Transverse colon (tissue), 4 donors: ENCODE data around the gene VAPB. TPM values are rescaled to one million over a fixed set of nuclear protein-coding genes. Genes with fewer than 3 reads are reported as not detected.
A peak's percentile ranks its signal among the peaks of the same experiment; 100 is the strongest.

Experiments used
- DNase-seq: peaks from one replicate; pipeline ENCODE4 v3.0.0-alpha.2; 2019
- H3K27ac ChIP-seq, 4 donors: fragments of 200-600 bp; sonication (generic); 2 replicates each; pipeline ENCODE4 v1.5.1; 2016 to 2018; ENCODE audit warnings: inconsistent platforms in 4 of 4
- H3K27me3 ChIP-seq: fragments of 200-600 bp; sonication (generic); 2 replicates; pipeline ENCODE4 v1.5.1; 2017; ENCODE audit warnings: inconsistent platforms
- H3K36me3 ChIP-seq, 4 donors: fragments of 200-600 bp; sonication (generic); 2 replicates each; pipeline ENCODE4 v1.5.1; 2017 to 2019; ENCODE audit warnings: inconsistent platforms in 4 of 4
- H3K4me1 ChIP-seq, 4 donors: fragments of 200-600 bp; sonication (generic); 2 replicates each; pipeline ENCODE4 v1.5.1; 2017 to 2020; ENCODE audit warnings: inconsistent platforms in 4 of 4
- H3K4me3 ChIP-seq, 4 donors: fragments of 200-600 bp; sonication (generic); 1 replicate in 1 of 4; 2 replicates in 3 of 4; pipeline versions ENCODE4 v1.5.1 to v1.6.1; 2017 to 2019; ENCODE audit warnings: inconsistent platforms in 4 of 4
- H3K9me3 ChIP-seq, 2 donors: fragments of 200-600 bp; sonication (generic); 2 replicates each; pipeline ENCODE4 v1.5.1; 2017 to 2019; ENCODE audit warnings: inconsistent platforms in 2 of 2
- EP300 ChIP-seq: sonication (generic); formaldehyde crosslinking; IDR thresholded peaks from one replicate; pipeline ENCODE4 v1.6.1; 2017; ENCODE audit warnings: antibody characterized with exemption, low read depth
- POLR2A ChIP-seq: fragments of 450-650 bp; IDR thresholded peaks from one replicate; pipeline ENCODE4 v1.6.1; 2016; ENCODE audit warnings: antibody characterized with exemption, mild to moderate bottlenecking, moderate library complexity
- POLR2AphosphoS5 ChIP-seq, 3 donors: sonication (generic); formaldehyde crosslinking; IDR thresholded peaks; one replicate each; pipeline ENCODE4 v1.6.1; 2016; ENCODE audit warnings: antibody characterized with exemption in 3 of 3
- WGBS, 2 donors: methylation state at CpG; one replicate each; pipeline ENCODE4 v1.1.5; 2018; ENCODE audit warnings: low coverage in 1 of 2; 5-methylcytosine and 5-hydroxymethylcytosine counted together
- in situ Hi-C, 4 donors: fragments of 200-750 bp; cut with MboI; loops; one replicate each; pipeline versions ENCODE4 v1.15.0 to v1.15.1; 2017; ENCODE audit warnings: low sequenced_read_pairs in 3 of 4, low pct_ligation_motif_present in 1 of 4, low pct_unique_long_range_greater_than_20kb in 1 of 4
- intact Hi-C: fragments of 100-400 bp; cut with DNase I; formaldehyde crosslinking; loops from one replicate; pipeline ENCODE4 v1.15.1; 2023; ENCODE audit warnings: low total_unique reads
- total RNA-seq, 4 donors: library from RNA; depleted of rRNA; stranded (reverse); fragments of >200 nt; gene quantifications; one replicate each; pipeline ENCODE4 v1.1.0, GENCODE V29; 2016
- TF ChIP-seq, protein P1 (sequence below), 5 experiments: fragments of 200-600 bp in 3 of 5; fragments of 450-650 bp in 2 of 5; sonication (generic) in 3 of 5; IDR thresholded peaks; 1 replicate in 2 of 5; 2 replicates in 3 of 5; pipeline ENCODE4 v1.5.1; 2016 to 2017; ENCODE audit warnings: antibody characterized with exemption in 5 of 5, inconsistent platforms in 3 of 5, mild to moderate bottlenecking in 2 of 5, moderate library complexity in 1 of 5

The VAPB gene
- total RNA-seq, 4 donors from 2014 or later = 11.6 to 44.8 (median 28.0) TPM

DNA sequence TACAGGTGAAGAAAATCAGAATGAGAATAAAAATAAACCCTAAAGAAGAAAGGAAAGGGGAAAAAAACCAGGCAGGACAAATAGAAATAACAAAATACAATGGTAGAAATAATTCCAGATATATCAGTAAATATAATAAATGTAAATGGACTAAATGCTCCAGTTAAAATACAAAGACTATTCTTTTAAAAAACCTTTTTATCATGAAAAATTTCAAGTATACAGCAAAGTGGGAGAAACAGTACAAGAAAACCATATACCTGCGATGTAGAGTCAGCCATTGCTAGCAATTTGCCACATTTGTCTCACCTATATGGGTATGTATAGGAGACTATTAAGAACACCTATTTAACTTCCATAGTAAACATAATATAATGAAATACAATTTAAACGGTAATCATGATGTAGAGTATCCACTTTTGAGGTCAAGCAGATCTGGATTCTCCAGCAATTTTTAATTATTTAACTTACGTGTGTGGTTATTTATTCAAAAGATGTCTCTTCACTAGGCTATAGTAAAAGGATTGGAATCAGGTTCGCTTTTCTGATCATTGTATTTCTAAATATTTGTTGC, 914 bp upstream of the VAPB start:
- Histone ChIP-seq H3K9me3 (no peaks in the 10 kb centered on the region), H3K27ac (peak overlapping the region; percentile 92 to 96 (median 94)), H3K36me3 (no peaks in the 10 kb centered on the region), H3K4me3 (peak overlapping the region in 3 of 4 donors; percentile 68 to 82 (median 78)), H3K4me1 (peaks cover 11 to 29% (median 21%) of the 10 kb centered on the region in 4 donors), H3K27me3 (no peaks in the 10 kb centered on the region)
- in situ Hi-C loops = no loop called here
- TF ChIP-seq EP300 (no peak), POLR2A (no peak), POLR2AphosphoS5 (IDR thresholded peaks at IDR 0.05) (no peak)
- TF ChIP-seq, protein P1, sequence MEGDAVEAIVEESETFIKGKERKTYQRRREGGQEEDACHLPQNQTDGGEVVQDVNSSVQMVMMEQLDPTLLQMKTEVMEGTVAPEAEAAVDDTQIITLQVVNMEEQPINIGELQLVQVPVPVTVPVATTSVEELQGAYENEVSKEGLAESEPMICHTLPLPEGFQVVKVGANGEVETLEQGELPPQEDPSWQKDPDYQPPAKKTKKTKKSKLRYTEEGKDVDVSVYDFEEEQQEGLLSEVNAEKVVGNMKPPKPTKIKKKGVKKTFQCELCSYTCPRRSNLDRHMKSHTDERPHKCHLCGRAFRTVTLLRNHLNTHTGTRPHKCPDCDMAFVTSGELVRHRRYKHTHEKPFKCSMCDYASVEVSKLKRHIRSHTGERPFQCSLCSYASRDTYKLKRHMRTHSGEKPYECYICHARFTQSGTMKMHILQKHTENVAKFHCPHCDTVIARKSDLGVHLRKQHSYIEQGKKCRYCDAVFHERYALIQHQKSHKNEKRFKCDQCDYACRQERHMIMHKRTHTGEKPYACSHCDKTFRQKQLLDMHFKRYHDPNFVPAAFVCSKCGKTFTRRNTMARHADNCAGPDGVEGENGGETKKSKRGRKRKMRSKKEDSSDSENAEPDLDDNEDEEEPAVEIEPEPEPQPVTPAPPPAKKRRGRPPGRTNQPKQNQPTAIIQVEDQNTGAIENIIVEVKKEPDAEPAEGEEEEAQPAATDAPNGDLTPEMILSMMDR (IDR thresholded peaks at IDR 0.05) = no peak
- intact Hi-C loops = no loop called here
- WGBS, 2 donors = 63 to 65% methylated on average over 4 of the region's 4 CpGs
- DNase-seq = no peak

GRCh38 chr20:58389324-58389967, 417 bp downstream of the VAPB start:
- Histone ChIP-seq H3K36me3 (no peaks in the 10 kb centered on the region), H3K27ac (peak overlapping the region; percentile 92 to 96 (median 94)), H3K9me3 (no peaks in the 10 kb centered on the region), H3K4me3 (peak overlapping the region; percentile 68 to 93 (median 80)), H3K27me3 (no peaks in the 10 kb centered on the region), H3K4me1 (peaks cover 11 to 37% (median 21%) of the 10 kb centered on the region in 4 donors)
- in situ Hi-C loops (no loop called here), intact Hi-C loops (no loop called here)
- TF ChIP-seq POLR2A (peak; percentile 37), POLR2AphosphoS5 (IDR thresholded peaks at IDR 0.05) (no peak)
- WGBS, 2 donors = 0% methylated on average over 45 of the region's 56 CpGs; no CpG with 5 or more reads in 1 of the 2 donors
- peak; percentile 48 for DNase-seq

DNA sequence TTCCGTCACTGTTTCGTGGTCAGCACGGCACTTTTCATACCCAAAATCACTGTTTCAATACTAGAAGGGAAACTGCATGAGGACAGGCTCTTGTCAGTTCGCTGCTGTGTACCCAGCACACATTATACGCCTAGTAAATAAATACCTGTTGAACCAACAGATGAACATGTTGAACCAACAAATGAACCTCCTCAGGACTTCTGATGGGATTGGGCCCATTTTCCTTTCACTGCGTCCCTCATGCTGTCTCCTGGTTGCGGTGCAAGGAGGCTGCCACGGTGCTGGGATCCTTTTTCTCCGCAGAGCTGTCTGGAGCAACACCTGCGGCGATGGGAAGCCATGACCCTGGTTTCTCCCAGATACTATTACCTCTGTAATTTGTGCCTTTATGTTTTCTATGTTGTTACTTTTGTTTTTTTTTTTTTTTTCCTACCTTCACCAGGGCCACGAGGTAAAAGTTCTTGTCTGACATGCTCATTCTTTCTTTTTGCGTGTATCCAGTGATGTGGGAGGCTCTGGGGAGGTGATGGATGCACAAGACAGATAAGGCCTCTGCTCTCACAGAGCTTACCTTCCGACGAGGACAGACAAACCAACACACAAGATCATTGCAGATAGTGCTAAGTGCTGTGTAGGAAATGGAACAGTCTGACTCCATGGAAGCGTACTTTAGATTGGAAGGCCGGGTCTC, 1.1 kb downstream of the VAPB start:
- WGBS, 2 donors = 80 to 84% methylated on average over 10 to 17 of the region's 17 CpGs
- no peak for DNase-seq

GRCh38 chr20:58390659-58391035, 1.6 kb downstream of the VAPB start:
- DNase-seq = no peak
- 96 to 100% methylated on average over 4 to 8 of the region's 8 CpGs for WGBS, 2 donors
- Histone ChIP-seq H3K4me3 (peak overlapping the region in 1 of 4 donors; percentile 68), H3K4me1 (peaks cover 11 to 49% (median 21%) of the 10 kb centered on the region in 4 donors), H3K27ac (peak overlapping the region in 1 of 4 donors; percentile 93), H3K9me3 (no peaks in the 10 kb centered on the region), H3K36me3 (no peaks in the 10 kb centered on the region), H3K27me3 (no peaks in the 10 kb centered on the region)
- TF ChIP-seq, protein P1 (IDR thresholded peaks at IDR 0.05) = no peak
- TF ChIP-seq EP300 (no peak), POLR2A (no peak), POLR2AphosphoS5 (IDR thresholded peaks at IDR 0.05) (no peak)
- intact Hi-C loops (no loop called here), in situ Hi-C loops (loop anchor here in 1 of 4 donors (5.0 kb wide), 1 partner anchor 78 kb away; no protein-coding TSS in a partner anchor)

More for the DNA sequence above, 1.1 kb downstream of the VAPB start:
- intact Hi-C loops = no loop called here
- Histone ChIP-seq H3K36me3 (no peaks in the 10 kb centered on the region), H3K4me1 (peaks cover 11 to 44% (median 21%) of the 10 kb centered on the region in 4 donors), H3K9me3 (no peaks in the 10 kb centered on the region), H3K4me3 (peak overlapping the region; percentile 68 to 93 (median 80)), H3K27ac (peak overlapping the region; percentile 92 to 96 (median 94)), H3K27me3 (no peaks in the 10 kb centered on the region)
- in situ Hi-C loops = loop anchor here in 1 of 4 donors (5.0 kb wide), 1 partner anchor 78 kb away; no protein-coding TSS in a partner anchor
- TF ChIP-seq POLR2A = no peak
- TF ChIP-seq, protein P1 (IDR thresholded peaks at IDR 0.05) = no peak
- no peak for TF ChIP-seq POLR2AphosphoS5 (IDR thresholded peaks at IDR 0.05)
- no peak for TF ChIP-seq EP300
